UCSD-AML1 (cell line): Measurements from ENCODE around the gene ALX3.
"Not testable (repeated sequence)": the region's sequence is repeated elsewhere in the genome, so short reads cannot be mapped to it uniquely, and the experiment has no call there.

Experiments used
- DNase-seq: peaks from one replicate; lab custom pipeline; 2025; ENCODE audit not compliant: unreplicated experiment; lab: John Stamatoyannopoulos, UW

Gene ALX3

GRCh38 chr1:110048923-110049601 is 21.4 kb downstream of the ALX3 start:
- DNase-seq, result no peak

GRCh38 chr1:110048240-110048639 is 22.2 kb downstream of the ALX3 start:
- no peak for DNase-seq

- no peak for DNase-seq
Observed at GRCh38 chr1:110047463-110047862, 23.0 kb downstream of the ALX3 start.

DNA sequence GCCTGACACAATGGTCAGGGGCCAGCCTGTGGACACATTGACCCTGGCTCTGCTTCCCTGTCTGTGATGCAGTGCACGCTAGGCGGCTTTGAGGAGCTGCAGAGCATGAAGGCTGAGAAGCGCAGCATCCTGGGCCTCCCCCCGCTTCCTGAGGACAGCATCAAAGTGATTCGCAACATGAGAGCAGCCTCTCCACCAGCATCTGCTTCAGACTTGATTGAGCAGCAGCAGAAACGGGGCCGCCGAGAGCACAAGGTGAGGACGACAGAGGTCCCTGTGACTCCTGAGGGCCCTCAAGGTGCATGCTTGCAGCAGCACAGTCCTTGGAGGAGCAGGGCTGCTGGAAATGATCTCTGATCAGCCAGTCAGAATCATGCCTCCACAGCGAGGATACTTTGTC is 27.5 kb downstream of the ALX3 start:
- no peak for DNase-seq

DNA sequence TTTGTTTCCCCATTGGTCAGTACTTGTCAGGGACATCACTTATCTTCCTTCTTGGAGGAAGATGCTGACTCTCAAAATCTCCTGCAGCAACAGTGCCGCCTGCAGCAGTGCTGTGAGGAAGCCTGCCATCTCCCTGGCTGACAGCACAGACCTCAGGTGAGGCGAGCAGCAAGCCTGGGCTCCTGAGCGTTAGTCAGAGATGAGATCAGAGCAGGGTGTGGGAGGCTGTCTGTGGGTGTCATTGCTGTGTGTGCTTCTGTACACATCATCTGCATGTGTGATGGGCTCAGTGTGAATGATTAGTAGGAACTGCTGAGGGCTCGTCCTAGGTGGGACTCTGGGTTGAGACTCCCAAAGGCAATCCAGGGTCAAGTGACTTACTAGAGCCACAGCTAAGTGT is 29.9 kb downstream of the ALX3 start:
- no peak for DNase-seq

DNA sequence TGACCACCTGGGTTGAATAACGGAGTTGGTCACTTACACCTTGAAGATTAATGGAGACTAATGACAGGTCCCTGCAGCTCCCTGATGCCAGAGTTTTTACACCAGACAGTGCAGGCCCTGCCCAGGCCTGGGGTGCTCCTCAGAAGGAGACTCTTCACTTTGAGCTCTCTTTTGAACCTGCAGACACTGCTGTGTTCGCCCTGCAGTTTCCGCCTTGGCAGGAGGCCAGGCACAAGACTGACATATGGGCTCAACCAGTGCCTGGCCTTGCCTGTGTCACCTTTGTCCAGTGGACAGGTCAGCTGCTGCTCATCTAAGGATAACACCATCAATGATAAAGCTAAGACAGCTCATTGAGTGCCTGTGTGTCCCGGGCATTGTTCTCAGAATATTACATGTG is 30.8 kb downstream of the ALX3 start:
- DNase-seq, result no peak

DNA sequence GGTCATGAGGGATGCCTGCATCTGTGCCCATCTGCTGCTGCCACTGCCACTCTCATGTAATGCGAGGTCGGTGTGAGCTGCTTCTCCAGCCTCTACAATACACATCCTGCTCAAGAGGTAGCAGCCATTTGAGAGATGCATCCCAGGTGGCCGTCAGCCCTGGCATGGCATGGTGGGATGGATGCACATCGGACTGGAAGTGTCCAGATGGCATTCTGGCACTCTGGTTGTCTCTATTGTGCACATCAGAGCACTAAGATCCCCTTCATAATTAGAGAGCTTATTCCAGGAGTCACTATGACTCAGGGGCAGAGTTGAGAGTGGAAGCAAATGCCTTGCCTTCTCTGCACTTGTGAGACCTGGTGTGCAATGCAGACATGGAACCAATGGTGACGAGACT is 32.2 kb downstream of the ALX3 start:
- DNase-seq, result no peak

DNA sequence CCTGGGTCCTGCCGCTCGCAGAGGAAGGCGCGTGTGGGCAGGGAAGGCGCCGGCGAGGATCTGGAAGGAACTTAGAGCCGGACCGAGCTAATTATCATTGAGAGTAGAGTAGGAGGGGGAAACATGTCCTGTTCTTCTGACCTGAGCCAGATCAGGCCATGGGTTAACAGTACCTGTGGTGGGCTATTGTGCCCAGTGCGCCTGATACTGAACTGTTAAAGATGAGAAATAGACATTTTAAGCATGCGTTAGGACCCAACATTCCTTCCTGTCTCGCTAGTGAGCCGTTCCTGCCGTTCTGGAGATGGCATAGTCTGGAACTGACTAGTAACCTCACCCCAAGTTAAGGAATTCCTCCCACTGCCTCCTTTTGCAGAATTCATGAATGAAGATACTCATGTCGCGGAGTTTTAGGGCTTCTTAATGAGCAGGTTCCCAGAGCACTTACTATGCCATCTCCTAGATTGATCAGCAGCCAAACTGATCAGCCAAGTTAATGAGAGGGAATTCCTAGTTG is 35.2 kb downstream of the ALX3 start:
- no peak for DNase-seq

GRCh38 chr1:110034451-110035235 is 35.8 kb downstream of the ALX3 start, which contains the start of gene STRIP1:
Gene STRIP1, plus strand, starts transcription at chr1:110034624. Its CDS starts 14 bp downstream, at chr1:110034638.
- peak; percentile 90 for DNase-seq

DNA sequence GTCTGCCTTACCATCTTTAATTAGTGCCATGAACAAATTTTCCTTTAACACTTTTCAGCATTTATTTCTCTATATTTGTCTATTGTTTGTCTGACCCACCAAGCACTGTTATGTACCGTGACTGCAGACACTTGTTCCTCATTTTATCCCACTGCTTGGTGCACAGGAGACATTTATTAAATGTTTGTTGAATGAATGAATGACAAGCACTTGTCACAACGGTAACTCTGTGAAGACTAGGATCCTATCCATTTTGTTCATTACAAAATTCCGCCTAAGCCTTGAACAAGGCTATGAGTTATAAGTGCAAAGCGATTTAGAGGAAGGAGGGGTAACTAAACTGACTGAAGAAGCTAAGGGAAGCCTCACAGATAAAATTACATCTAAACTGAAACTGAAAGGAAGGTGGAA is 36.4 kb downstream of the ALX3 start:
- DNase-seq, result no peak

- DNase-seq, result no peak
Observed at GRCh38 chr1:110033421-110033820, 37.1 kb downstream of the ALX3 start.

DNA sequence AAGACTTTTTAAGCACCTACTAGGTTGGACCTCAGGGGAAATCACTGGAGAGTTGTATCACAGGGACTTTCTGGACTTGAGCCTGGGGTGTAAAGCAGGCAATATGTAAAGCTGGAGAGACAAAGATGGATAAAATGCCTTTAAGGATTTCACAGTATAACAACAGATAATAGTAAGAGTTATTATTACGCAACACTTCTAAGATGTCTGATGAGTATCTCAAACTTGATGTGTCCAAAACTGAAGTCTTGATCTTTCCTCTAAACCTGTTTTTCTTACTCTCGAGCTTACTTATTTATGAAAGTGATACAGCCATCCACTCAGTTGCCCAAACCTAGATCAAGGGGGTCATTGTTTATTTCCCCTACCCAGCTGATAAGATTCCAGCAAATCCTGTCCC is 38.1 kb downstream of the ALX3 start:
- DNase-seq, result no peak

GRCh38 chr1:110030687-110031086 is 39.8 kb downstream of the ALX3 start:
- DNase-seq, result not testable (repeated sequence)

GRCh38 chr1:110024613-110025012 is 45.9 kb downstream of the ALX3 start:
- no peak for DNase-seq

- DNase-seq, result no peak
Observed at GRCh38 chr1:110021285-110021684, 49.2 kb downstream of the ALX3 start.

GRCh38 chr1:110019770-110020169 is 50.7 kb downstream of the ALX3 start:
- DNase-seq, result no peak

GRCh38 chr1:110018396-110018795 is 52.1 kb downstream of the ALX3 start:
- DNase-seq, result no peak

GRCh38 chr1:110017792-110018191 is 52.7 kb downstream of the ALX3 start:
- DNase-seq, result no peak

GRCh38 chr1:110012100-110012780 is 58.2 kb downstream of the ALX3 start:
- no peak for DNase-seq

DNA sequence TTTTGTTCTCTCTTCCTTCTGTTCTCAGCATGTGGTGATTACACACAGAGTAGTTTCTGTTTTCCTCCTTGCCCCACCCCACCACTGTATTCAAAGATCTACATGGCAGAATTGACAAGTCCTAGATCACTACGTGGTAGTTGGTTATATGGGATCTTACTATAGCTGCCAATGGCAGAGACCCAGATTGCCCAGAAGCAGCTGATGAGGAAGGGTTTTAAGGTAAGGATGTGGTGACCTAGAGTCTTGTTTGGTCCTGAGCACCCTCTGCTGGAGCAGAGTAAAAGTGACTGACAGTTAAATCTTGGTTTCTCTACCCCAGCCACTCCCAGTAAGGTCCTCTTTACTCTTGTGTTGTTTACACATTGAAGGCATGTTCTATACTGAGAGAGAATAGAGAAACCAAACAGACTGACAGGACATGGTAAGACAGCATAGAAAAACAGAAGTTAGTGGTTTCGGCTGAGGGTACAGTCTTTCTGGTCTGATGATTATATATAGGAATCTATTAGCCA is 58.9 kb downstream of the ALX3 start:
- DNase-seq, result no peak
